Right lobe of liver (tissue), 4 donors: ENCODE measurements around the gene BUD23.

Experiments
- CTCF ChIP-seq, 4 donors: fragments of 200-600 bp in 3 of 4; fragments of 450-650 bp in 1 of 4; IDR thresholded peaks; one replicate each; pipeline versions ENCODE4 v1.5.1 to v1.8.0; 2016 to 2022; ENCODE audit warnings: antibody characterized with exemption in 4 of 4, mild to moderate bottlenecking in 2 of 4
- POLR2A ChIP-seq: fragments of 450-650 bp; IDR thresholded peaks from one replicate; pipeline ENCODE4 v1.6.1; 2017; ENCODE audit warnings: antibody characterized with exemption, mild to moderate bottlenecking
- donor health status: DM: no; HTN: no; CAD: no.
- donor health status: DM: no; HTN: no; CAD: no.
- donor health status: DM: no; HTN: yes; CAD: no.

- no peak for TF ChIP-seq POLR2A
- no peak for TF ChIP-seq CTCF (IDR thresholded peaks at IDR 0.05)
These were observed 35.1 kb downstream of the BUD23 start for GRCh38 chr7:73718438-73718881.
